ENCODE data around the gene COL23A1. TPM values are rescaled to one million over a fixed set of nuclear protein-coding genes. Genes with fewer than 3 reads are reported as not detected.

COL23A1 gene
- total and polyA plus RNA-seq, 2 of the 13 experiments (the other 11 are each of a cell fraction or from before 2014, with no cell fraction given): not detected

DNA sequence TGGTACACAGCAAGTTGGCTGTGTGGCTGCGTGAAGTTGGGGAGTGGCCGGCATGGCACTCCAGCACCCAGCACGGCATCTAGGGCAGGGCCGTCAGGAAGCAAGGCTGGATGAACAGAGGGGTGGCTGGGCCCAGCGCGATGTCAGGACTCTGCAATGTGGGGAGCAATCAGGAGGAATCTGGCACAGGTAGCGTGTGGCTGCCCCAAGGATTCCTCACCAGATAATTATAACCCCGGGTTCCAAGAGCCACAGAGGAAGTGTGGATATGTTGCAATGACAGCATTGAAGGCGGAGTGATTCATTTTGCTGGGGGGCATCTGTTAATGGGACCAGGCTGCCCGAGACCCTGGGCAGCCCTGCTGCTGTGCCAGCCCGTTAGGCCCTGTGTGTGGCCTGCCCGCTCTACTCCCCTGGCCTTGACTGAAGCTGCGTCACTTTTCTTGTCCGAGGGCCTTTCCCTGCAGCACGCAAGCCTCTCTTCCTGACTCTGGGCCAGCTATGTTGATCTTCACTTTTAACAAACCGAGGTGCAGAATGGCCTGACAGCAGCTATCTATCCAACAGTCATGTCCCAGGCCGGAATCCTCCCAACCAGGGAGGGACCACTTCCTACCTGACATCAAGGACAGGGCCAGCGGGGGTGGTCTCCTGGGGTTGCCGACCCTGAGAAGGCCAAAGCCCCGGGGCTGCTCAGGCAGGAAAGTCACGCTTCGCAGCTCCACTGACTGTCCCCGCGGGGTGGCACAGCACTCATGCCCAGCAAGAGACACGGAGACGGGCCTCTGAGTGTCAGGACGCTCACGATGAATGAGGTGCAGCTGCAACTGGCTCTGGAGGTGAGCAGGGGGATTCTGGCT is 239.6 kb downstream of the COL23A1 start:
- Histone ChIP-seq H3K27ac (ENCODE audit: extremely low read length, insufficient read depth, low read length) (no peak overlapping the region), H3K4me1 (ENCODE audit: insufficient read depth, low read length) (no peaks in the 10 kb centered on the region), H3K36me3 (replicated peaks in 1 of 2; ENCODE audit: control insufficient read depth in 1 of 2, insufficient read depth in 2 of 2, low read length in 2 of 2) (no peaks in the 10 kb centered on the region), H4K20me1 (ENCODE audit: insufficient read depth, low read length) (no peaks in the 10 kb centered on the region), H3K9ac (ENCODE audit: insufficient read depth, low read depth, low read length) (no peak overlapping the region), H3K4me3 (replicated peaks in 1 of 3; ENCODE audit: insufficient read depth in 1 of 3, low read depth in 2 of 3, low read length in 3 of 3) (no peak overlapping the region), H3K27me3 (ENCODE audit: control insufficient read depth in 1 of 2, insufficient read depth in 2 of 2, low read length in 2 of 2) (peaks cover 1 to 19% of the 10 kb centered on the region in 2 experiments; a peak in 3 of 5 replicates), H3K9me3 (ENCODE audit: low read length) (no peaks in the 10 kb centered on the region), H3K4me2 (ENCODE audit: low read depth, low read length) (no peak overlapping the region), H3K79me2 (ENCODE audit: insufficient read depth, low read length) (no peaks in the 10 kb centered on the region), H2AFZ (ENCODE audit: low read length) (no peak overlapping the region)
- no TSS peak for BruUV-seq (replicated peaks)
- in situ Hi-C loops (cut with HindIII; ENCODE audit: extremely low pct_ligation_motif_present, low pct_unique_long_range_greater_than_20kb): no loop called here
- intact Hi-C loops (cut with micrococcal nuclease; ENCODE audit: unreplicated experiment): no loop called here
- TF ChIP-seq, protein P1, sequence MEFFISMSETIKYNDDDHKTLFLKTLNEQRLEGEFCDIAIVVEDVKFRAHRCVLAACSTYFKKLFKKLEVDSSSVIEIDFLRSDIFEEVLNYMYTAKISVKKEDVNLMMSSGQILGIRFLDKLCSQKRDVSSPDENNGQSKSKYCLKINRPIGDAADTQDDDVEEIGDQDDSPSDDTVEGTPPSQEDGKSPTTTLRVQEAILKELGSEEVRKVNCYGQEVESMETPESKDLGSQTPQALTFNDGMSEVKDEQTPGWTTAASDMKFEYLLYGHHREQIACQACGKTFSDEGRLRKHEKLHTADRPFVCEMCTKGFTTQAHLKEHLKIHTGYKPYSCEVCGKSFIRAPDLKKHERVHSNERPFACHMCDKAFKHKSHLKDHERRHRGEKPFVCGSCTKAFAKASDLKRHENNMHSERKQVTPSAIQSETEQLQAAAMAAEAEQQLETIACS (CRISPR knock-in tag; IDR thresholded peaks at IDR 0.05): no peak
- no peak for TF ChIP-seq IKZF1 (IDR thresholded peaks at IDR 0.05)
- TF ChIP-seq, protein P2, sequence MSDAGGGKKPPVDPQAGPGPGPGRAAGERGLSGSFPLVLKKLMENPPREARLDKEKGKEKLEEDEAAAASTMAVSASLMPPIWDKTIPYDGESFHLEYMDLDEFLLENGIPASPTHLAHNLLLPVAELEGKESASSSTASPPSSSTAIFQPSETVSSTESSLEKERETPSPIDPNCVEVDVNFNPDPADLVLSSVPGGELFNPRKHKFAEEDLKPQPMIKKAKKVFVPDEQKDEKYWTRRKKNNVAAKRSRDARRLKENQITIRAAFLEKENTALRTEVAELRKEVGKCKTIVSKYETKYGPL (CRISPR knock-in tag; IDR thresholded peaks at IDR 0.05): no peak
- no peak for TF ChIP-seq ZNF552 (CRISPR knock-in tag; IDR thresholded peaks at IDR 0.05; ENCODE audit: borderline replicate concordance)
- no peak for TF ChIP-seq ZNF550 (CRISPR knock-in tag; IDR thresholded peaks at IDR 0.05; ENCODE audit: borderline replicate concordance)
- TF ChIP-seq SMARCC2 (IDR thresholded peaks at IDR 0.05): no peak
- no peak for TF ChIP-seq MTA3 (CRISPR knock-in tag; IDR thresholded peaks at IDR 0.05)
- 47% methylated on average over 22 of the region's 28 CpGs for WGBS (ENCODE audit: low lambda C conversion rate)
- DNase-seq (ENCODE audit: low spot score): no peak
- ChIA-PET CTCF (ENCODE audit: low intra/inter-chr PET ratio, low total read pairs) (no interaction called here), POLR2A (no interaction called here)
- no peak for ATAC-seq
- no peak for FAIRE-seq
